ENCODE measurements around the gene CDH23. TPM values are rescaled to one million over a fixed set of nuclear protein-coding genes. Genes with fewer than 3 reads are reported as not detected.

The CDH23 gene
- total RNA-seq, 1 donor, result 0.36 TPM

DNA sequence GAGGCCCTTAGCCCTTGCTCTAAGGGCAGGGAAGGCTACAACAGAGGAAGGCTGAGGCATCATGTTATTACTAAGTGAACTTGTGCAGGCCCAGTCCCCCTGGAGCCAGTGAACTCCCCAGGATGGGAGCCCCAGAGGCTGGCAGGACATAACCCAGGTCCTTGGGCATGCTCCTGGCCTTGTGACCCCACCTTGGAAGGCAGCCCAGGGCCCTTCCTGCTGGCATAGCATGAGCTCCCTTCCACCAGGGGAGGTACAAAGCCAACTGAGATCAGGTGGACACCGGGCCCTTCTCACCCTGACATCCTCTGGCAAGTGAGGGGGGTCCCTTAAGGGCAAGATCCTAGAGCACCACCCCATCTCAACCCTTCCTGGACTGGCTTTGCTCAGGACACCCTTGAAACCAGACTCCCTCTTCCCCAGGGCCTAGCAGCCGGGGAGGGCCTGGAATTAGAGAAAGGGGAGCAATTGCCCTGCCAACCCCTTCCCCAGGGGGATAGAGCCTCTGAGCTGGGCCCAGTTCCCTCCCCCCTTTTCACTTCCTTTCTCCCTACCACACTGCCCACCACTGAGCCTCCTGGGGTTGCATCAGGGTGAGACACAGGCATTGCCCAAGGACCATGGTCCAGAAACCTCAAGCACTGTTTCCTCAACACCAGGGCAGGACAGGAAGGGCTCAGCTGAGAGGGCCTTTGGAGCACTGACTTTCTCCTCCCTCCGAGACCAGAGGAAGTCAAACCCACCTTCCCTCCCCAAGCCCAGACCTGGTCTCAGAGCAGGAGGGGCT is 378.4 kb downstream of the CDH23 start:
- no peak overlapping the region for H3K27ac ChIP-seq (ENCODE audit: low read depth, low read length)
- H3K36me3 ChIP-seq (ENCODE audit: insufficient read depth, low read length), result no peaks in the 10 kb centered on the region
- TF ChIP-seq, protein P1, sequence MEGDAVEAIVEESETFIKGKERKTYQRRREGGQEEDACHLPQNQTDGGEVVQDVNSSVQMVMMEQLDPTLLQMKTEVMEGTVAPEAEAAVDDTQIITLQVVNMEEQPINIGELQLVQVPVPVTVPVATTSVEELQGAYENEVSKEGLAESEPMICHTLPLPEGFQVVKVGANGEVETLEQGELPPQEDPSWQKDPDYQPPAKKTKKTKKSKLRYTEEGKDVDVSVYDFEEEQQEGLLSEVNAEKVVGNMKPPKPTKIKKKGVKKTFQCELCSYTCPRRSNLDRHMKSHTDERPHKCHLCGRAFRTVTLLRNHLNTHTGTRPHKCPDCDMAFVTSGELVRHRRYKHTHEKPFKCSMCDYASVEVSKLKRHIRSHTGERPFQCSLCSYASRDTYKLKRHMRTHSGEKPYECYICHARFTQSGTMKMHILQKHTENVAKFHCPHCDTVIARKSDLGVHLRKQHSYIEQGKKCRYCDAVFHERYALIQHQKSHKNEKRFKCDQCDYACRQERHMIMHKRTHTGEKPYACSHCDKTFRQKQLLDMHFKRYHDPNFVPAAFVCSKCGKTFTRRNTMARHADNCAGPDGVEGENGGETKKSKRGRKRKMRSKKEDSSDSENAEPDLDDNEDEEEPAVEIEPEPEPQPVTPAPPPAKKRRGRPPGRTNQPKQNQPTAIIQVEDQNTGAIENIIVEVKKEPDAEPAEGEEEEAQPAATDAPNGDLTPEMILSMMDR (IDR thresholded peaks at IDR 0.05; ENCODE audit: extremely low read depth, low read depth, low read length), result no peak
- peak overlapping the region; percentile 47 for H2AFZ ChIP-seq (ENCODE audit: low read length)
- peak; percentile 29 for DNase-seq (ENCODE audit: insufficient read length, low spot score, missing footprints)
- peaks cover 19% of the 10 kb centered on the region for H3K79me2 ChIP-seq (ENCODE audit: insufficient read depth, low read length)
- H3K4me2 ChIP-seq (ENCODE audit: insufficient read depth, low read length), result no peak overlapping the region
- no peaks in the 10 kb centered on the region for H4K20me1 ChIP-seq (ENCODE audit: insufficient read depth, low read length)
- H3K27me3 ChIP-seq (ENCODE audit: insufficient read depth, low read length), result no peaks in the 10 kb centered on the region
- H3K4me1 ChIP-seq (ENCODE audit: insufficient read depth, low read length), result peaks cover 40% of the 10 kb centered on the region
- H3K4me3 ChIP-seq (ENCODE audit: insufficient read depth, low read length), result no peak overlapping the region
- H3K9me3 ChIP-seq (ENCODE audit: low read depth, low read length), result no peaks in the 10 kb centered on the region

DNA sequence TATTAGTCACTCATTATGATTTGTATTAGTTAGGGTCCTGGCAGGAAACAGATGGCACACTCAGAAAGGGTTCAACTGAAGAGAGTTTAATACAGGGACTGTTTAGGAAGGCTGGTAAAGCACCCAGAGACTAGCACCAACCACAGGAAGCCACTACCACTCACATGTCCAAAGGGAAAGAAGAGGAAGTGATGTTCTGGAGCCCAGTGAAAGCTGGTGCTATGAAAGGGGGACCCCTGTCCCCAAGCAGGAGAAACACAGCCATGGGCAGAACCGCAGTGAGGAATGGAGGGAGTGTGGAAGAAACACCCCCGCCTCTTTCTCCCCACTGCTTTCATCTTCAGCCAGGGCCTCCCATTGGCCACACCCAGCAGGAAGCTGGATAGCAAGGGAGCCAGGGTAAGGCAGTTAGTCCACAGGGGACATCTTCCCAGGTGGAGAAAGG is 379.8 kb downstream of the CDH23 start:
- Histone ChIP-seq H3K36me3 (ENCODE audit: insufficient read depth, low read length) (no peaks in the 10 kb centered on the region), H3K27me3 (ENCODE audit: insufficient read depth, low read length) (no peaks in the 10 kb centered on the region), H3K4me3 (ENCODE audit: insufficient read depth, low read length) (no peak overlapping the region), H3K79me2 (ENCODE audit: insufficient read depth, low read length) (peaks cover 15% of the 10 kb centered on the region), H3K27ac (ENCODE audit: low read depth, low read length) (no peak overlapping the region), H3K4me2 (ENCODE audit: insufficient read depth, low read length) (no peak overlapping the region), H2AFZ (ENCODE audit: low read length) (no peak overlapping the region), H3K4me1 (ENCODE audit: insufficient read depth, low read length) (peaks cover 26% of the 10 kb centered on the region), H4K20me1 (ENCODE audit: insufficient read depth, low read length) (no peaks in the 10 kb centered on the region), H3K9me3 (ENCODE audit: low read depth, low read length) (no peaks in the 10 kb centered on the region)
- DNase-seq (ENCODE audit: insufficient read length, low spot score, missing footprints), result no peak
- TF ChIP-seq, protein P1 (IDR thresholded peaks at IDR 0.05; ENCODE audit: extremely low read depth, low read depth, low read length), result no peak

DNA sequence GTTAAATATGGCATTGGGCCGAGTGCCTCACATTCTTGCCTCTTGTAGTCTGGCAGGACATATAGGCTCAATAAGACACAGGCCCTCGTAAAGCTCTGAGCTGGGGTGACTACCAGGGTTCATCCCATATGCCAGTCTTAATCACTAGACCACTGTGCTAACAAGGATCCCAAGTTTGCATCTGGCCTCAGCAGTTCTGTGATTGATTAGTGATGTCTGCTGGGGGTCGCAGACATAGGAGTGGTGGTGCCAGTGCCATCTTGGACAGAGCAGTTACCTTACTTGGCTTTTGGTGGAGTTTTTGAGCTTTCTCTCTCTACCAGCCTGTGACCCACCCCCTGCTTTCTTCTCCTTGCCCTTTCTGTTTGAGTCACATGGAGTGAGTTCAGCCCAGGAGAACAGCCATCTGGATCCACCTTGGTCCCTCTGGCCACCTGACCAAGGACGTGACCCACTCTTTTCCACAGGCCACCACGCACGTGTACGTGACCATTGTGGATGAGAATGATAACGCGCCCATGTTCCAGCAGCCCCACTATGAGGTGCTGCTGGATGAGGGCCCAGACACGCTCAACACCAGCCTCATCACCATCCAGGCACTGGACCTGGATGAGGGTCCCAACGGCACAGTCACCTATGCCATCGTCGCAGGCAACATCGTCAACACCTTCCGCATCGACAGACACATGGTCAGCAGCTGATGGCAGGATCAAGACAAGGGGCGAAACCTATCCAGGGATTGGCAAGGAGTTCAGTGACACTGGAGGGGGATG is 380.7 kb downstream of the CDH23 start:
- H4K20me1 ChIP-seq (ENCODE audit: insufficient read depth, low read length), result no peaks in the 10 kb centered on the region
- no peaks in the 10 kb centered on the region for H3K27me3 ChIP-seq (ENCODE audit: insufficient read depth, low read length)
- H3K27ac ChIP-seq (ENCODE audit: low read depth, low read length), result no peak overlapping the region
- no peak overlapping the region for H3K4me2 ChIP-seq (ENCODE audit: insufficient read depth, low read length)
- no peak overlapping the region for H2AFZ ChIP-seq (ENCODE audit: low read length)
- TF ChIP-seq, protein P1 (IDR thresholded peaks at IDR 0.05; ENCODE audit: extremely low read depth, low read depth, low read length), result no peak
- no peak overlapping the region for H3K4me3 ChIP-seq (ENCODE audit: insufficient read depth, low read length)
- peaks cover 8% of the 10 kb centered on the region for H3K79me2 ChIP-seq (ENCODE audit: insufficient read depth, low read length)
- H3K36me3 ChIP-seq (ENCODE audit: insufficient read depth, low read length), result no peaks in the 10 kb centered on the region
- peak; percentile 44 for DNase-seq (ENCODE audit: insufficient read length, low spot score, missing footprints)
- peaks cover 17% of the 10 kb centered on the region for H3K4me1 ChIP-seq (ENCODE audit: insufficient read depth, low read length)
- no peaks in the 10 kb centered on the region for H3K9me3 ChIP-seq (ENCODE audit: low read depth, low read length)
